HG03095 (cell line): ENCODE data around the gene CDC34.
A peak's percentile ranks its signal among the peaks of the same experiment; 100 is the strongest.
"Not testable (repeated sequence)": the region's sequence is repeated elsewhere in the genome, so short reads cannot be mapped to it uniquely, and the experiment has no call there.

ENCODE experiments used
- ATAC-seq: cut with Tn5 transposase; IDR thresholded peaks from one replicate; pipeline ENCODE4 v1.9.1; 2021; ENCODE audit warnings: moderate library complexity; ENCODE audit not compliant: unreplicated experiment

The CDC34 gene

DNA sequence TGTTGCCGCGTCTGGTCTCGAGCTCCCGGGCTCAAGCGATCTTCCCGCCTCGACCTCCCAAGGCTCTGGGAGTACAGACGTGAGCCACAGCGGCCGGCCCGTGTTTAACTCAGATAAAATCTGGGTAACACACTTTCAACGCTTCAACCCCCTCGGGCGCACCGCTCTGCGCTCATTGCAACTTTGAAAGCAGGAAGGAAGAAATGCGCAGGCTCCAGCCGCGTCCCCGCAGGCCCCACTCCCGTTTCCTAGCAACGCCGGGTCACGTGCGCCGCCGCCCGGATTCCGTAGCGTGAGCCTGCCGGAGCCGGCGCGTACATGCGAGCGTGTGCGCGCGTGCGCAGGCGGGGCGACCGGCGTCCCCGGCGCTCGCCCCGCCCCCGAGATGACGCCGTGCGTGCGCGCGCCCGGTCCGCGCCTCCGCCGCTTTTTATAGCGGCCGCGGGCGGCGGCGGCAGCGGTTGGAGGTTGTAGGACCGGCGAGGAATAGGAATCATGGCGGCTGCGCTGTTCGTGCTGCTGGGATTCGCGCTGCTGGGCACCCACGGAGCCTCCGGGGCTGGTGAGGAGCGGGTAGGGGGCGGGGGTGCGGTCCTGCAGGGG, 40.7 kb downstream of the CDC34 start, which contains the start of gene BSG:
Gene BSG (plus strand): TSS at position 457 of the 603 bp plus-strand sequence. CDS start 39 bp downstream, at position 496.
- ATAC-seq: peak; percentile 60

DNA sequence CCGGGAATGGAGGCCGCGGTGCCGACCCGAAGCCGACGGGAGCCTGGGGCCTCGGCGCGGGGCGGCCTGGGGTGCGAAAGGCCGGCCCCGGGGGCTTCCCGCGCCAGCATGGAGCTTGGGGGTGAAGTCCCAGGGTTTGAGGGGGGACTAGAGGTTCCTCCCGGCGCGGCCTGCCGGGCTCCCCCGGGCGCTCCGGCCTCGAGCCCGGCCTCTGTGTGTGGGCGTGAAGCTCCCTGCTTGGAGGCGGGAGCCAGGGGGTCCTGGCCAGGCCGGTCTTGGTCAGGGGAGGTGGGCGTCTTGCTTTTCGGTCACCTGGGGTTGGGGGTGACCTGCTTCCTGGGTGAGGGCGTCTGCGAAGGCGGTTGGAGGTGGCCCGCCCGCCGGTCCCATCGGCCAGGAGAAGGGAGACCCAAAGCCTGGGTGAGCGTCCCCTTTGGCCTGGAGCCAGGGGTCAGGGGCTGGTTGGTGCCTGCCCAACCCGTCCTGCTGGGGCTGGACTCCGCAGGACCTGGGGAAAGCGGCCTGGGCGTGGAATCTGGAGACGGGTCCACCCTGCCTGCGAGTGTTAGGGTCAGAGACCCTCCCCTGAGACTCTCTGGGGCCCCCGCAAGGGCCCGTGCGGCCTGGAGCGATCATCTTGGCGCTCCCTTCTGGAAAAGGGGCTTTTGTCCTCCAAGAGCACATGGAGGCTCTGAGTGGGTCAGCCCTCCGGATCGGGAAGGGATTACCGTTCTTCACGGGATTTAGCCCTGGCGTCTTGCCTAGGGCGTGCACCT, 41.4 kb downstream of the CDC34 start:
- peak; percentile 22 for ATAC-seq

DNA sequence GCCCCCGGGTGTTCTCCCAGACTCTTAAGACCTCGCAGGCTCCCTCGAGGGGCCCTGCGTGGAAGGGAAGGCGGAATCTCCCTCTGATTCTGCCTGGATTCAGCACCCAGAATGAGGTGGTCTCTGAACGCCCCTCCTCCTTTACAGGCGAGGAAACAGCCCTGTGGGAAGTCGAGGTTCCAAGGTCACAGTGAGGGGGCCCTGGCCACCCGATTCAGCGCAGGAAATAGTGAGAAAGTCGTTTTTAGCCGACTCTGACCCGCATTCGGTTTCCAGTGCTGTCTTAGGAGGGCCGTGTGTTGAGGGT, 41.9 kb downstream of the CDC34 start:
- ATAC-seq: no peak

DNA sequence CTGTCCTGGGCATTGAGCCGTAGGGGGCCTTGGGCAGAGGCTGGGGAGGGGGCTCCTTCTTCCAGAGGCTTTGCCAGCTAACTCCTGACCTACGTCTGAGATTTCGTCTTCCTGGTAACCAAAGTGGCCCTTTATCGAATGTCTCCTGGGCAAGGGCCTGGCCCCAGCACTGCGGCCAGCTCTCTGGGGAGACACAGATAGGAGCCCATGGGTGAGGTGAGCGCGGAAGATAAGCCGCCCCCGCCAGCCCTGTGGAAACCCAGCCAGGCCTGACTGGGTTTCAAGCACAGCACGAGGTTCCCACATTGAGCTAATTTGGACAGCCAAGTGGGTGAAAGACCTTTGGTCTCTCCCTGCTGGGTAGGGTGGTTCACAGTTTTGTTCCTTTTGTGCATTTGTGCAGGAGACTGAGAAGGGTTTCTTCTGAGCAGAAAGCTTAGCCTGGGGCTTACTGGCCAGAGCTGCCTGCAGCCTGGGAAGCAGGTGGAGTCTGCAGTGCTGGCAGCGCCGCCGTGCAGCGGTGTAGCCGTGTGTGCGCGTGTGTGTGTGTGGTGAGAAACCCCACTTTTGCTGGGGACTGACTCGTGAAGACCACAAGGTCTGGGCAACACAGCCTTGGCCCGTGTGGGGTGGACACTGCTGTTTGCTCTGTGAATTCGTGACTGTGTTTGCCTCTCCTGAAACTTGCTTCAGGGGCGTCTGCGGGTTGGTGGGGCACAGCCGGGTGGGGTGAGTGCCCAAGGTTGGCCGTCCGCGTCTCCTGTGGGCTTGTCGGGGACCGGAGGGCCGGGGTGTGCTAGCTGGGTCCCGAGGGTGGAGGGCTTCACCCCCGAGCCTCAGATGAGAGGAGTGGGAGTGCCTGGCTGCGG, 43.3 kb downstream of the CDC34 start:
- ATAC-seq: no peak

DNA sequence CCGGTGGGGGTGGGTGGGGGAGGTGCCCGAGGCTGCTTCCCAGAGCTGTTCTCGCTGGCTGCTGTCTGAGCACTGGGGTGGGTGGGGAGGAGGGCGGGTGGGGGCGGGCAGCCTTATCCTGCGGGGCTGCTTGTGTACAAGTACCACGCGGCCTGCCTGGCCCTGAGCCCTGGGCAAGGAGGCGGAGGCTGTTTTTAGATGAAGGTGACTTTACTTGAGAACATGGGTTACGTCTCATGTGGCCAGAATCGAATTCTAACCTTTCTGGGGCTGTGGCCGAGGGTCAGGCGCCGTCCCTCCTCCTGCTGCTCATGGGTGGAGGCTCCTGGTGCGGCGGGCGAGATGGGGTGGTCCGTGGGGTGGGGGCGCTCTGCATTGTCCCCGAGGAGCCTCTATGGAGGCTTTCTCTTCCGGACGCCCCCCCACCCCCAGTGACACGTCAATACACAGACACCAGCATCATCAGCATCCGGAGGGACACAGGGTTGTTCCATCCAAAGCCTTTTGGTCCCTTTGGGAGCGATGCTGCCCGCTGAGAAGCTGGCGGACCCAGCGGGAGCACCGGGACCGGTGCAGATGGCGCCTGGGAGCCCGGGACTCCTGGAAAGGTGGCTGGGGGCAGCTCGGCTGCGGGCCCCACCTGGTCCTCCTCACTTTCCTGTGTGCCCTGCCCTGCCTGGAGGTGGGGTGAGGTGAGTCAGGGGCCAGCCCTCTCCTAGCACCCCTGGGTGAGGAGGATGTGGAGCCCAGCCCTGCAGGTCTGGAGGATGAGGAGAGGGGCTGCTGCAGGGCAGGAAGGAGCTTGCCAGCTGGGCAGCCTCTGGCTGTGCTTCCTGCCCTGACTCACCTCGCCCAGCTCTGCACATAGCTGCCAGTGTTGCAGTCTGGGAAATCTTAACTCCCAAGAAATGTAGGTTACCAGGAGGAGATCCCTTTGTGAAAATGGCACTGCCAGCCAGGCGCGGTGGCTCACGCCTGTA, 44.3 kb downstream of the CDC34 start:
- ATAC-seq: no peak

DNA sequence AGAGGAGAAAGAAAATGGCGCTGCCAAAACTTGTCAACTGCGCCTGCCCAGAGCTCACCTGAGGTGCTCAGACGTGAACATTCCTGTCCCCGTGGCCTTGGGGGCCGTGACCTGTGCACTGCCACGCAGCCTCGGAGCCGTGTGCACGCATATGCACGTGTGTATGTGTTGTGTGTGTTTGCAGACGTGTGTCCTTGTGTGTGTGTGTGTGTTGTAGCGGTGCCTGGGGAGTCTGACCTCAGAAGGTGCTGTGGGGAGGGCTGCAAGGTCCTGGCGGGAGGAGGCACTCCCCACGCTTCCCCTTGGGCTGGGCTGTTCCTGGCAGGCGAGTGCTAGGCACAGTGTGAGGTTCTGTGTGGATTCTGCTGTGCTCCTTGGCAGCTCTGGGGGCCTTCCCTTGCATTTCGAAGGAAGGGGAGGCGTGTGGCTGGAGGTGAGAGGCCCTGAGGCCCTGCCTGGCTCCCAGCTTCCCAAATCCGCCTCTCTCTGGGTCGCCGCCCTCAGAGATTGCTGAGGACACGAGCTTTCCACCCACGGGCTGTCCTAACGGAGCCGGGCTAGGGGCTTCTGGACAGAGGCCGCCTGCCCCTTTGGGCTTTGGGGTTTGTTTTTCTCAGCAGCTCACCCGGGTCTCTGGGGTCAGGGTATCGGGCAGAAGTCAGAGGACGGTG, 45.3 kb downstream of the CDC34 start:
- no peak for ATAC-seq

DNA sequence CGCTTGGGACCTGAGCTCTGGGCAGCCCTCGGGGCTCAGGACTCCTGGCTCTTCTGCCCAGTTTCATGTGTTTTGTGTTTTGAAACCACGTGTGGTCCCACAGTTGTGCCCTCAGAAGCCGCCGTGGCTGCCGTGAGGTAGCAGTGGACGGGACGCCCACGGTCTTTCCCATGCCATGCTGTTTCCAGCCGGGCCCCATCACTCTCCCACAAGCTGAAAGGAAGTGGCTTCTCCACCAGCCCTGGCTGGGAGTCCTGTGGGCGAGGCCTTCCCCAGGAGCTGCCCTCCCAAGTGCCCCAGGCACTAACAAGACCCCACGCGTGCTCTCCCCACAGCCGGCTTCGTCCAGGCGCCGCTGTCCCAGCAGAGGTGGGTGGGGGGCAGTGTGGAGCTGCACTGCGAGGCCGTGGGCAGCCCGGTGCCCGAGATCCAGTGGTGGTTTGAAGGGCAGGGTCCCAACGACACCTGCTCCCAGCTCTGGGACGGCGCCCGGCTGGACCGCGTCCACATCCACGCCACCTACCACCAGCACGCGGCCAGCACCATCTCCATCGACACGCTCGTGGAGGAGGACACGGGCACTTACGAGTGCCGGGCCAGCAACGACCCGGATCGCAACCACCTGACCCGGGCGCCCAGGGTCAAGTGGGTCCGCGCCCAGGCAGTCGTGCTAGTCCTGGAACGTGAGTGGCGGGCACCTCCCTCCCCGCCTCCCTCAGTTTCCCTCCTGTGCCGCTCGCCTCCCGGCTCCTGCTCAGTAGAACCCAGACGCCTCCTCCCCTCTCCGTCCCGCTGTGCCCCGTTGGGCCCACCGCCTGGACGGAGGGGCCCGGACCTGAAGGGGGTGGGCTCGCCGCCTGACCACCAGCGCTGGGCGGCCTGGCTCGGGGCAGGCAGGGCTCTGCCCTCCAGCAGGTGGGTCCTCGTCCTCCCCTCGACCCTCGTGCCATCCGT, 46.2 kb downstream of the CDC34 start:
- no peak for ATAC-seq

DNA sequence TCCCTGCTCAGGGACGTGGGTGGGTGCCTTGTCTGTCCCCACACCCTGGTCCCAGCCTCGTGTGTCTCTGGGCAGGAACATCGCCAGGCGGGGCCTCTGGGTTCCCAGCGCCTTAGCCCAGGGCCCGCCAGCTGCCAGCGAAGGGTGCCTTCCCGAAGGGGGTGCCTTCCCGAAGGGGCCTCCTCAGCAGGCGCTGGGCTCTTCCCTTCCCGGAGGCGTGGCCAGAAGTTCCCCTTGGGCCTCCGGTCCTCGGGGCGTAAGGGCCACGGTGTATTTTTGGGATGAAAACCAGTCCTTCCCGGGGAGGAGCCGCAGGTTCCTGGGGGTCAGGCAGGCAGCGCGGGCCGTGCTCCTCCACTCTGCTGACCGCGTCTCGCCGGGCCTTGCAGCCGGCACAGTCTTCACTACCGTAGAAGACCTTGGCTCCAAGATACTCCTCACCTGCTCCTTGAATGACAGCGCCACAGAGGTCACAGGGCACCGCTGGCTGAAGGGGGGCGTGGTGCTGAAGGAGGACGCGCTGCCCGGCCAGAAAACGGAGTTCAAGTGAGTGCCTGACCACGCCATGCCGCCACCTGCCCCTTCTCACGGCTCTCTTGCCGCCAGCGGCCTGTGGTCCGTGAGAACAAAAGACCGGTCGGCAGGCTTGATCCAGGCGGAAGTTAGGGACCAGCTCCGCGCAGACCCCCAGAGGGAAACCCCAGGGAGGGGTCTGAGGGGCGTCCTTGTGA, 47.7 kb downstream of the CDC34 start:
- no peak for ATAC-seq

DNA sequence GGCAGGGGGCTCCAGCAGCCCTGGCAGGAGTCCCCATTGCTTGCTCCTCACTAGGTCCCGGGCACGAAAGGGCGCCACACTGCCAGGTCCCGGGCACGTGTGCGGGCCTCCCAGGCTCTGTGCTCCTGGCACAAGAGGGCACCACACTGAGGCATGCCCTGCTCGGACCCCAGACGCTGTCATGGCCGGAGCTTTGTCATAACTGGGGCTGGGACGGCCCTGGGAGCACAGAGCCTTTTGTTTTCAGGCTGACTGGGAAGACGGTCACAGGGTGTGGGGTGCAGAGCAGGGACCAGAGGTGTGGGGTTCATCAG, 48.2 kb downstream of the CDC34 start:
- ATAC-seq: no peak

DNA sequence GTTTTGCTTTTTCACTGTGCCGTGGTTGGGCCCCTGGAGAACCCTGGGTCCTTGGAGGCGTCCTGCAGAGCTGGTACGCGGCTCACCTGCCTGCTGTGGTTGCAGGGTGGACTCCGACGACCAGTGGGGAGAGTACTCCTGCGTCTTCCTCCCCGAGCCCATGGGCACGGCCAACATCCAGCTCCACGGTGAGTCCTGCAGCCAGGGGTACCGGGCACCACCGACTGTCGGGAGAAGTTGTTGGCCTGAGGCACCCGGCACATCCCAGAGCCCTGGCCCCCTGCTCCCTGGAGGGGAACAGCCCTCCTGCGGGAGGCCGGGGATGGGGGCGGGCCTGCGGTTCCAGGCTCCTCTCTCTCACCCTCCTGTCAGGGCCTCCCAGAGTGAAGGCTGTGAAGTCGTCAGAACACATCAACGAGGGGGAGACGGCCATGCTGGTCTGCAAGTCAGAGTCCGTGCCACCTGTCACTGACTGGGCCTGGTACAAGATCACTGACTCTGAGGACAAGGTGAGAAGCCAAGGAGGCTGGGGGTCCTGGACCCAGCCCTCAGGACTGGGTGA, 48.8 kb downstream of the CDC34 start:
- no peak for ATAC-seq

DNA sequence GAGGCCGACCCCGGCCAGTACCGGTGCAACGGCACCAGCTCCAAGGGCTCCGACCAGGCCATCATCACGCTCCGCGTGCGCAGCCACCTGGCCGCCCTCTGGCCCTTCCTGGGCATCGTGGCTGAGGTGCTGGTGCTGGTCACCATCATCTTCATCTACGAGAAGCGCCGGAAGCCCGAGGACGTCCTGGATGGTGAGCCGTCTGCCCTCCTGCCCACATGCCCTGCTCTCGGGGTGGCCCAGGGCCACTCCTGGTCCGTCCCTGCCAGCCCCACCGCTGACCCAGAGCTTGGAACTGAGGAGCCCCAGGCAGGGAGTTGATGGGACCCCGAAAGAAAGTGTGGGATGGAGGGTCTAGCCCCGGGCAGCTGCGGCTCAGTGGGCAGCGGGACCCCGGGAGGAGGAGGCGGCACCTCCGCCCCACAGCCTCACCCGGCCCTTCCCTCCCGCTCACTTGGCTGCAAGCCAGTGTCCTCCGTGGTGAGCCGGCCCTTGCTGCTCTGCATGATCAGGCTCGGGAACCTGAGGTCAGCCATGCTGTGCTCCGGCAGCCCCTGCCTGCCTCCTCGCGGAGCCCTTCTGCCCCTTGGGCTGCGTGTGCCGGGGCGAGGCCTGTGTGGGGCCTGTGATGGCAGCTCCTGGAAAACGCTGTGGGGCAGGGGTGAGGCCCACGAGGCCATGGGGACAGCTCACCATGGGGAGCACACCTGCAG, 50.0 kb downstream of the CDC34 start:
- ATAC-seq: no peak

DNA sequence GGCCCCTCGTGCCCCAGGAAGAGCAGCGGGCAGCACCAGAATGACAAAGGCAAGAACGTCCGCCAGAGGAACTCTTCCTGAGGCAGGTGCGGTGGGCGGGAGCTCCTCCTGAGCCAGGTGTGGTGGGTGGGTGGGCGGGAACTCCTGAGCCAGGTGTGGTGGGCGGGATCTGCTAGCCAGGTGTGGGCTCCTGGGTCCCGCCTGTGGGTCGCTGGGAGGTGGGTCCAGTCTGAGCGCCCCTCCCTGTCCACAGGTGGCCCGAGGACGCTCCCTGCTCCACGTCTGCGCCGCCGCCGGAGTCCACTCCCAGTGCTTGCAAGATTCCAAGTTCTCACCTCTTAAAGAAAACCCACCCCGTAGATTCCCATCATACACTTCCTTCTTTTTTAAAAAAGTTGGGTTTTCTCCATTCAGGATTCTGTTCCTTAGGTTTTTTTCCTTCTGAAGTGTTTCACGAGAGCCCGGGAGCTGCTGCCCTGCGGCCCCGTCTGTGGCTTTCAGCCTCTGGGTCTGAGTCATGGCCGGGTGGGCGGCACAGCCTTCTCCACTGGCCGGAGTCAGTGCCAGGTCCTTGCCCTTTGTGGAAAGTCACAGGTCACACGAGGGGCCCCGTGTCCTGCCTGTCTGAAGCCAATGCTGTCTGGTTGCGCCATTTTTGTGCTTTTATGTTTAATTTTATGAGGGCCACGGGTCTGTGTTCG, 51.1 kb downstream of the CDC34 start:
- no peak for ATAC-seq

DNA sequence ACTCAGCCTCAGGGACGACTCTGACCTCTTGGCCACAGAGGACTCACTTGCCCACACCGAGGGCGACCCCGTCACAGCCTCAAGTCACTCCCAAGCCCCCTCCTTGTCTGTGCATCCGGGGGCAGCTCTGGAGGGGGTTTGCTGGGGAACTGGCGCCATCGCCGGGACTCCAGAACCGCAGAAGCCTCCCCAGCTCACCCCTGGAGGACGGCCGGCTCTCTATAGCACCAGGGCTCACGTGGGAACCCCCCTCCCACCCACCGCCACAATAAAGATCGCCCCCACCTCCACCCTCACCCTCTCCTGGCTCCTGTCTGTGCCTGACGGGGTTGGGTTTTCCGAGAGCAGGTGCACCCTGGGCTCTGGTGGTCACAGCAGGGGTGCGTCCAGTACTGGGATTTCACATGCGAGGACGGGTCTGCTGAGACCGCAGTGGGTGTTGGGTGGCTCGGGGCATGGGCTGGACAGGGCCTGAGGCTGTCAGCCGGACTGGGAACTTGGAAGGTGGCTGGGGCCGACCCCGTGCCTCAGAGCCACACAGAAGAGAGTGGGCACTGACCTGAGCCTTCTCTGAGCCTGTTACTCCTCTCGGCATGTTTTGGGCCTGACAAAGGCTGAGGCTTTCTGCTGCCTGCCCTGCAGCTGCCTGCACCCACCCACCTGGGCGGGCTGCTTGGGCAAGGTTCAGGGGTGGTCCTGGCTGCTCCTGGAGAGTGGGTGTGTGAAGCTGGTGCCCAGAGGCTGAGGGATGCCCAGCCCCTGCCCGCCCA, 51.8 kb downstream of the CDC34 start:
- ATAC-seq: no peak

DNA sequence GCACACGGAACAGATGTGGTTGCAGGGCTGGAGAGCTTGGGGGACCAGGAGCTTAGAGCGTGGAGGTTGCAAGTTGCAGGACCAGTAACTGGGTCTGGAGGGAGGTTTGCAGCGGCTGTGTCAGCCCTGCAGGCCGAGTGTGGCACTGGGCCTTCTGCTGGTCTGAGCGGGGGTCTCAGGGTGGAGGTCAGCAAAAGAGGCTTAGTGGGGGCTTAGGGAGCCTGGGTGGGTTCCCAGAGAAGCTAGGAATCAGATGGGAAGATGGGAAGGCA, 52.3 kb downstream of the CDC34 start:
- ATAC-seq: no peak

DNA sequence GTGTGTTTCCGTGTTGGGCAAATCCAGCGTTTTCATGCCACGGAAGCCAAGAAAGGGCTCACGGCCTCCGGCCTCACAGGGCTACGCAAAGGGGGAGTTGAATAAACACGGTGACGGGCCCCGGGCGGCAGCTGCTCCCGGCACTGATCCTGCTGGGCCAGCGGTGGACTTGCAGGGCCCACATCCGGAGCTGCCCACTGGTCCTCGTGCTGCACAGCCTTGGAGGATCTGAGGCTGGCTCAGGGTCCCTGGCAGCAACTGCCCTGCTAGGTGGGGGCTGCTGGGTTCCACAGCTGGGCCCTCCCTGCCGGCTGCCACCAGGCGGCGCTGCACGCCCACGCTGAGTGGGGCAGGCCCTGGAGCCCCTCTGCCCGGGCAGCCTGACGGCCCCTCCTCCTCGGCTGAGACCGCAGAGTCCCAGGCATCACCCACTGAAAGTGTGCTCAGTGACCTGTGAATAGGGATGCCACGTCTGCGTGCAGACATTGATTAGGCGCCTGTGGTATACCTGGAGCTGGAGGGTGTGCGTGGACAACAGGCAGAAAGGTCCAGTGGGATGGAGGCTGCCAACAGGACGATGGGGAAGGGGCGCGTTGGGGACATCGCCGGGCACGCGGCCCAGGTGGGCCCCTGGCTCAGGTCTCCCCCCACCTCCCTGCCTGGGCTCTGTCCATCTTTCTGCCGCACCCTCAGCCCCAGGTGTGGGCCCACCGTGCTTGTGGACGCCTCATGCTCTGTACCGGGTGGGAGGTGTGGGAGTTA, 52.9 kb downstream of the CDC34 start:
- ATAC-seq: no peak

DNA sequence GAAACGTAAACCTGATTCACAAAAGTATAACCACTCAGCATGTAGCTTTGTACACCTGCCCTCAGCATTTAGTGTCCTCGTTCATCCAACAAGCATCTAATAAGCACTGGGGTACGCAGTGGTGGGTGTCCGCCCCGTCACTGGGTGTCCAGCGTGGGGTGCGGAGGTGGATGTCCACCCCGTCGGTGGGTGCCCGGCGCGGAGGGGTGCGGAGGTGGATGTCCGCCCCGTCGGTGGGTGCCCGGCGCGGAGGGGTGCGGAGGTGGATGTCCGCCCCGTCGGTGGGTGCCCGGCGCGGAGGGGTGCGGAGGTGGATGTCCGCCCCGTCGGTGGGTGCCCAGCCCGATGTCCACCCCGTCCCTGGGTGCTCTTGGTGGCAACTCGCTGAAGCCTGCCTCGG, 53.6 kb downstream of the CDC34 start:
- ATAC-seq: not testable (repeated sequence)
